Adipocyte (in vitro differentiated cells): Measurements from ENCODE around the gene DCTPP1.

Source experiments
- DNase-seq: peaks from one replicate; pipeline ENCODE4 v3.0.0-alpha.2; 2015; ENCODE audit warnings: low read depth
- H3K27me3 ChIP-seq: replicated peaks from 2 replicates; pipeline ENCODE4 v1.7.0; 2013; ENCODE audit warnings: mild to moderate bottlenecking, low read length, moderate library complexity; ENCODE audit not compliant: control insufficient read depth, insufficient read depth
- H3K36me3 ChIP-seq: 2 replicates; pipeline ENCODE4 v1.7.0; 2013; ENCODE audit warnings: low read length, mild to moderate bottlenecking, moderate library complexity; ENCODE audit not compliant: control insufficient read depth, insufficient read depth, severe bottlenecking
- H3K4me1 ChIP-seq: 2 replicates; pipeline ENCODE4 v1.7.0; 2013; ENCODE audit warnings: mild to moderate bottlenecking, low read length, moderate library complexity; ENCODE audit not compliant: control insufficient read depth, insufficient read depth
- H3K4me3 ChIP-seq: 2 replicates; pipeline ENCODE4 v1.7.0; 2013; ENCODE audit warnings: mild to moderate bottlenecking, low read length, moderate library complexity
- H3K9ac ChIP-seq: 2 replicates; pipeline ENCODE4 v1.7.0; 2013; ENCODE audit warnings: mild to moderate bottlenecking, low read length, moderate library complexity
- H3K9me3 ChIP-seq: 2 replicates; pipeline ENCODE4 v1.7.0; 2013; ENCODE audit warnings: mild to moderate bottlenecking, low read length, moderate library complexity; ENCODE audit not compliant: control insufficient read depth

DCTPP1 gene

GRCh38 chr16:30421010-30421409, 8.8 kb downstream of the DCTPP1 start:
- H3K9ac ChIP-seq = no peak overlapping the region
- H3K9me3 ChIP-seq = no peaks in the 10 kb centered on the region
- H3K36me3 ChIP-seq = peaks cover 13% of the 10 kb centered on the region
- no peaks in the 10 kb centered on the region for H3K27me3 ChIP-seq
- no peak overlapping the region for H3K4me3 ChIP-seq
- no peak for DNase-seq
- peaks cover 3% of the 10 kb centered on the region for H3K4me1 ChIP-seq

- Histone ChIP-seq H3K4me3 (peak overlapping the region; percentile 81), H3K4me1 (peaks cover 3% of the 10 kb centered on the region), H3K36me3 (peaks cover 13% of the 10 kb centered on the region), H3K9ac (peak overlapping the region; percentile 81), H3K27me3 (no peaks in the 10 kb centered on the region), H3K9me3 (no peaks in the 10 kb centered on the region)
- DNase-seq = no peak
Measured at GRCh38 chr16:30418350-30419181, 11.3 kb downstream of the DCTPP1 start.

GRCh38 chr16:30417529-30418349, 12.1 kb downstream of the DCTPP1 start:
- Histone ChIP-seq H3K4me3 (peak overlapping the region; percentile 81), H3K9me3 (no peaks in the 10 kb centered on the region), H3K27me3 (no peaks in the 10 kb centered on the region), H3K9ac (peak overlapping the region; percentile 81), H3K36me3 (peaks cover 15% of the 10 kb centered on the region), H3K4me1 (peaks cover 3% of the 10 kb centered on the region)
- peak; percentile 86 for DNase-seq

- Histone ChIP-seq H3K36me3 (peaks cover 17% of the 10 kb centered on the region), H3K4me3 (peak overlapping the region; percentile 81), H3K9ac (peak overlapping the region; percentile 81), H3K9me3 (no peaks in the 10 kb centered on the region), H3K27me3 (no peaks in the 10 kb centered on the region), H3K4me1 (peaks cover 3% of the 10 kb centered on the region)
- DNase-seq = no peak
Measured at GRCh38 chr16:30416624-30417528, 13.0 kb downstream of the DCTPP1 start.

GRCh38 chr16:30416047-30416603, 13.7 kb downstream of the DCTPP1 start:
- Histone ChIP-seq H3K9ac (no peak overlapping the region), H3K4me3 (no peak overlapping the region), H3K27me3 (no peaks in the 10 kb centered on the region), H3K4me1 (peaks cover 3% of the 10 kb centered on the region), H3K36me3 (peaks cover 24% of the 10 kb centered on the region), H3K9me3 (no peaks in the 10 kb centered on the region)
- DNase-seq = no peak

GRCh38 chr16:30414159-30414558, 15.7 kb downstream of the DCTPP1 start:
- Histone ChIP-seq H3K4me3 (no peak overlapping the region), H3K4me1 (peaks cover 9% of the 10 kb centered on the region), H3K9ac (no peak overlapping the region), H3K9me3 (no peaks in the 10 kb centered on the region), H3K36me3 (peaks cover 24% of the 10 kb centered on the region), H3K27me3 (no peaks in the 10 kb centered on the region)
- no peak for DNase-seq

- peaks cover 18% of the 10 kb centered on the region for H3K4me1 ChIP-seq
- peaks cover 24% of the 10 kb centered on the region for H3K36me3 ChIP-seq
- no peak overlapping the region for H3K4me3 ChIP-seq
- H3K9ac ChIP-seq = no peak overlapping the region
- no peaks in the 10 kb centered on the region for H3K9me3 ChIP-seq
- no peak for DNase-seq
- H3K27me3 ChIP-seq = no peaks in the 10 kb centered on the region
Measured at GRCh38 chr16:30413112-30413806, 16.6 kb downstream of the DCTPP1 start.

GRCh38 chr16:30409125-30410060, 20.4 kb downstream of the DCTPP1 start:
- Histone ChIP-seq H3K4me1 (peaks cover 23% of the 10 kb centered on the region), H3K9me3 (no peaks in the 10 kb centered on the region), H3K4me3 (peak overlapping the region; percentile 48), H3K9ac (peak overlapping the region; percentile 63), H3K36me3 (peaks cover 24% of the 10 kb centered on the region), H3K27me3 (no peaks in the 10 kb centered on the region)
- DNase-seq = peak; percentile 95

- H3K4me3 ChIP-seq = peak overlapping the region; percentile 88
- no peaks in the 10 kb centered on the region for H3K9me3 ChIP-seq
- H3K27me3 ChIP-seq = no peaks in the 10 kb centered on the region
- peak overlapping the region; percentile 95 for H3K9ac ChIP-seq
- peak; percentile 70 for DNase-seq
- H3K4me1 ChIP-seq = peaks cover 23% of the 10 kb centered on the region
- H3K36me3 ChIP-seq = peaks cover 11% of the 10 kb centered on the region
Measured at GRCh38 chr16:30407804-30408534, 21.9 kb downstream of the DCTPP1 start.
